Suppressor macrophage treated with lipopolysaccharide for 1 hour (primary cell): Measurements from ENCODE around the gene SSBP4.
A peak's percentile ranks its signal among the peaks of the same experiment; 100 is the strongest.

Source experiments
- DNase-seq, 3 donors: peaks; one replicate each; pipeline ENCODE4 v3.0.0-alpha.2; 2020 to 2022

The SSBP4 gene

DNA sequence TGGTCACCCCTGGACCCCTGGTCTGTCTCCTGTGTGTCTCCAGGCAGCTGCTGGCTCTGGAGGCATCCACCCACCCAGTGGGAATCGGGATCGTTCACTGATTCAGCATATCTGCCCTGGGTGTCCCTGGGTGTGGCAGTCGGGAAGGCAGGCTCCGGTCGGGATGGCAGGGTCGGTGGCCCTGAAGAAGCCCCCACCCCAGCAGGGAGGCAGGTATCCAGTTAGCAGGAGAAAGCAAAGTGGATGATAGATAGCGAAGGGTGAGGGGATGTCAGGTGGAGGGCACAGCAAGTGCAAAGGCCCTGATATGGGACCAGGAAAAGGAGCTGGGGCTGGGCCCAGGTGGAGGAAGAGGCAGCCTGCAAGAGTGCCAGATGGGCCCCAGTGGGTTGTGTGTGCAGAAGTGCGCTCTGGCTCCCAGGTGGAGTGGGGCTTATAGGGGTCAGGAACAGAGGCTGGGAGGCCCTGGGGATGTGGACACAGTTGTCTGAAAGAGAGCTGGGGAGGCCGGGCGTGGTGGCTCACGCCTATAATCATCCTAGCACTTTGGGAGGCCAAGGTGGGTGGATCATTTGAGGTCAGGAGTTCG, 2.3 kb downstream of the SSBP4 start:
- no peak for DNase-seq

DNA sequence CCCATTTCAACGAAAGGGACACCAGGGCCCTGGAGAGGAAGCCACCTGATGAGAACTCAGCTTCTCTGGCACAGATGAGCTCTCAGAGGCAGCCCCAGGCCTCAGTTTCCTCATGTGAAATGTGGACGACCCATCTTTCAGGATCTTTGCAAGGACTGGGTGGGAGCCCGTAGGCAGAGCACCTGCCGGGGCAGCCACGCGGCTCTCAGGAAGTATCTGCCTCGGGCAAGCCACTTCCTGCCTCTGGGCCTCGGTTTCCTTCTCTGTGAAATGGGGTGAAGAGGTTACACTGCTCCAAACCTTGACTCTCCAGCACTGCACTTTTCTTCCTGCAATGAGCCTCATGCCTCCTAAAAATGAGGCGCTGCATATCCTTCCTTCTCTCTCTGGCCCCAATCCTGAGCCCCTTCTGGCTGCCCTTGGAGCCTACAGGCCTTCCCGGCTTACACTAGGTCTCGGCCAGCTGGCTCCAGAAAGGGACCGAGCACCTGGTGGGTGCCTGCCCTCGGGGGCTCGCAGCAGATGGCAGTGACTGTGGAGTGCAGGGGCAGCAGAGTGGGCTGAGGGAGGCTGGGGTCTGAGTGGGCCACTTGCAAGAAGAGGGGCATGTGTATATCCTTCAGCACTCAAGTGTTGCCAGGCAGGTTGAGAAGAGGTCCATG, 3.5 kb downstream of the SSBP4 start:
- no peak for DNase-seq

DNA sequence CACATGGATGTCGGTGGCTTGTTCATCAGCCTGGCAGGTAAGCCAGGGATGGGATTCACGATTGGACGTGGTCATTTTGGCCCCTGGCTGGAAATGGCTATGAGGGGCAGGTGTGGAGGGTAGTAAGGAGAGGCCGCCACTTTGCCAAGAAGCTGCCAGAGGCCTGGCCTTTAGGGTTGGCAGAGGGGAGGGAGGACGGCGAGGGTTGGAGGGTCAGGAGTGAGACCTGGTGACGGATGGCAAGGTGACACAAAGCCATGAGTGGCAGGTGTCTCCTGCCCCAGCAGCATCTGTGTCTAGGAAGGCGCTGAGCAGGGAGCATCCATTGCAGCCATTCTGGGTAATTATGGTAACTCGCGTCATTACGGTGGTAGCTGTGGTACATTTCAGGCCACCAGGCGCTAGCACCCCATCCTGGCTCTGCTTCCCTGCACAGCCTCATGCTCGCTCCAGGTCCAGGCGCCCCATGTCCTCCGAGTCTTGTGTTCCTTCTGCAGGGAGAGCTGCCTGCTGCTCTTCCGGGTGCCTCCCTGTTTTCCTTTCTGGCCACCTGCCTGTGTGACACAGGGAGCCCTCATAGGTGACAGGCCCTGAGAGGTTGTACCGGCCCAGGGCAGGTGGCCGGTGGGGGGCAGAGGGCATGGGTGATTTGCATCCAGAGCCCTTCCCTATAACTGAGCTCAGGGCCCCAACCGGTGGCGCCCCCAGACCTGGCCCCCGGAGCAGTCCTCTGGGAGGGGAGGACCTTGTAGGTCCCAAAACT, 4.2 kb downstream of the SSBP4 start:
- no peak for DNase-seq

DNA sequence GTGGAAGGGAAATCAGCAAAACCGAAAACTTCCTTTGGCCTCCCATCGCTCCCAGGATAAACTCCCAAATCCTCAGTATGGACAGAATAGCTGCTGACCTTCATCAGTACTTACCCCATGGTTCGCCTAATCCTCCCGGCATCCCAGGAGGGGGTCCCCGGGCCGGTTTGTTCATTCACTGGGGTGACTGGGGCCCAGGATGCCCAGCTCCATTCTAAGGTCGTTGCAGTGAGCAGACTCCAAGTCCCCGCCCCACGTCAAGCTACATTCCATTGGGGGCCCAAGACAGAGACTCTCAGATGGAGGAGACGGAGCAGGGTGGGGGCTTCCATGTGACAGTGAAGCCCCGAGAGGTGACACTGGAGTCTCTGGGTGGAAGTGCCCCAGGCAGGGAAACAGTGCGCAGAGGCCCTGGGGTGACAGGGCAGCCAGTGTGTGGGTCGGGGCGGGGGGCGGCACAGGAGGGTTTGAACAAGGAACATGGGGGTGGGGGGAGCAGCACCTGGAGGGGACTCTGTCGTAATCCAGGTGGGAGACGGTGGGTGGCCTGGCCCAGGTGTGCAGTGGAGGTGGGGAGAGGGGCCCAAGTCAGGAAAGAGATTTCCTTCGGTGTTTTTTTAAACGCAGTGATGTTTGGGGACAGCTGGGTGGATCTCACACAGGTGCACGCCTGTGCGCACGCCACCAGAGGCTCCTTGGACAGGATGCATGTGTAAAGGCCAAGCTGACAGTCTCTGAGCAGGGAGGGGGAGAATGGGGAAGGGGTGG, 5.1 kb downstream of the SSBP4 start:
- no peak for DNase-seq

DNA sequence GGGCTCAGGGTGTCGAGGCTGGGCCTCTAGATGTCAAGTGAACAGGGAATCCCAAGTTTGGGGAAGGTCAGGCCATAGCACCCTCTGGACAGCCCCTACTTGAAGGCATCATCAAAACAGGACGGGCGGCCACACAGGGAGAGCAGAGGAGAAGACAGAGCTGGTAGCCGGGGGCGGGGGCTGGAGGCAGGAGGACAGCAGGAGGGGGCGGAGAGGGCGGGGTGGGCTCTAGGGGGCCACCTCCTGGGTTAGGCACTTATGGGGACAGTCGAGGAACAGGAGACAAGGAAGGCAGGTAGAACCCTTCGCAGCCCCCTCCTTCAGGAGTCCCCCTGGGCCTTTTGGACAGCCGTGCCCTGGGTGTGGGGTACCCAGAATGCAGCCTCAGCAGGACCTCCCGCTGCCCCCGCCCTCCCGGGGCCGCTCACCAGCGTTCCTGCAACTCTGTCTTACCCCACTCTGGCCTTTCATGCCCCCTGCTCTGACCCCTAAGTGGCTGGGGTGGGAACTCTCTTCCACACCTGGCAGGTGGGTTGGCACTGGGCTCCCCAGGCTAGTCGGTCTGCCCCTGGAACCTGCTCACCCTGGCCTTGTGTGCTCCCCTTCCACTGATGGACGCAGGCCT, 5.8 kb downstream of the SSBP4 start:
- no peak for DNase-seq

DNA sequence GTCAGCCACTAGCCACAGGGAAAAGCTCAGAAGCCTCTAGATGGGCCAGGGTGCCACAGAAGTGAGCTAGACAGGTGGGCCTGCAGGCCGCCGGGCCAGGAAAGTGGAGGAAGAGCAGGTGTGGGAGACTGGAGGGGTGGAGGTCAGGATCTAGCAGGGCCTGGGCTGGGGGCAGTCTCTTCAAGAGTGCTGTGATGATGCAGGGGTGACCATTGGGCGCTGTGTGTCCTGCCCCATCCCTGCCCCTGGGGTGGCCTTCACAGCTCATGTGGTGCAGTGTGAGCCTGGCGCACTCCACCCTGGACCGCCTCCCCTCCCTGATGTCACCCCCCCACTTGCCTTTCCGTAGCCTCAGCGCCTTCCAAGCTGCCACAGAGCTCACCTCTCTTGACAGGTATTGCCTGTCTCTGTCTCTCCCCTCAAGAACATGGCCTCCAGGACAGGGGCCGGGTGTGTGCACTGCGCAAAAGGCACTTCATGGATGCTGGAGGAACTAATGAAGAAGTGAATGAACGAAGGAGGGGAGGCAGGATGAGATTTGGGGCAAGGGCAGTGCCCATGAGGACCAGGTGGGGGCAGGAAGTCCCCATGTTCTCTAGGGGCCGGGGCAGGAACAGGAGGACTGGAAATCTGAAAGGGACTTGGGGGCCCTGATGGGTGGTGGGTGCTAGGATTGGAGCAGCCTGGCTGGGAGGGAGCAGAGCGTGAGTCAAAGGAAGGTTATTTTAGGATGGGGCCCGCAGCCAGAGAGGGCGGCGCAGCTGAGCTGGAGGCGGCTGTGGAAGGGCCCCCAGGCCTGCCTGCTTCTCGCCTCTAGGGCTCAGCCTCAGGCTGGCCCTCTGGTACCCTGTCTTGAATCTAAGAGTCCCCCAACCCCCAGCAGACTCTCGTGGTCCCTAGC, 6.6 kb downstream of the SSBP4 start:
- DNase-seq, result no peak

DNA sequence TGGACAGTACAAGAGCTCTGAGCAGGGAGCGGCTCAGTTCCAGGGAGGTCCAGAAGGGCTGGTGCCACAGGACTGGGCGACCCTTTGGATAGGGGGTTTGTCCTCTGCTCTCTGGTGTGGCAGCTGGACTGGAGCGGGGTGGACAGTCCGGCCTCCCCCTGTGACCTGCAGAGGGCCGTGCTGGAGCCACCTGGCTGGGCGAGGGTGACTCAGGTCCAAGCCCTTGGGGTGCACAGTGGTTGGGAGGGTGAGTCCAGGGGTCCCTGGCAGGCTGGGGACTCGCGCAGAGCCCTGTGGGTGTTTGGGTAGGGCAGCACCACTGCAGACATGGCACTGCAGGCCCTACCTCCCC, 7.2 kb downstream of the SSBP4 start:
- DNase-seq, result no peak

DNA sequence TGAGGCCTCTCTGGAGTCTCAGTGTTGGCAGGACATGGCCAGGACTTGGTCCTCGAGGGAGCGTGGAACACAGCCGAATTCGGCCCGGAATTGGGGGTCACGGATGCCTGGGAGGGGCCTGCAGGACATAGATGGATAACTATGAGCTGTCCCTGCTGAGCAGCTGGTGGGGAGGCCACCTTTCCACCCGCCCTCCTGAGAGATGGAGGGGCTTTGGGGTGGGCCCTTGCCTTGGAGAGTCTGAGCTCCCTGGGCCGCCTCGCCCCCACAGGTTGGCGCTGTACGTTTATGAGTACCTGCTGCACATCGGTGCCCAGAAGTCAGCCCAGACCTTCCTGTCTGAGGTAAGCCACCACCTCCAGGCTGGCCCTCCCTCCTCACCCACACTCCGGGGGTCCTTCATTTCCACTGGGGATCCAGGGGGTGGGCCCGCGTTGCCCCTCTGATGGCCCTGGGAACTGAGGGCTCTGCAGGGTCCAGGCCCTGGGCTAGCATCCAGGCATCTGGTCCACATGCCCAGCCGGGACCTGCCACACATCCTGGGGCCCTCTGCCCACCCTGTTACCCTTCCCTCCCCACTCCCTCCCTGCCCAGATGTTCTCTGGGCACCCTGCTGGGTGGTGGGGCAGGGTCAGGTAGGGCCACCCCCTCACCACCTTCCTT, 8.0 kb downstream of the SSBP4 start:
- no peak for DNase-seq

DNA sequence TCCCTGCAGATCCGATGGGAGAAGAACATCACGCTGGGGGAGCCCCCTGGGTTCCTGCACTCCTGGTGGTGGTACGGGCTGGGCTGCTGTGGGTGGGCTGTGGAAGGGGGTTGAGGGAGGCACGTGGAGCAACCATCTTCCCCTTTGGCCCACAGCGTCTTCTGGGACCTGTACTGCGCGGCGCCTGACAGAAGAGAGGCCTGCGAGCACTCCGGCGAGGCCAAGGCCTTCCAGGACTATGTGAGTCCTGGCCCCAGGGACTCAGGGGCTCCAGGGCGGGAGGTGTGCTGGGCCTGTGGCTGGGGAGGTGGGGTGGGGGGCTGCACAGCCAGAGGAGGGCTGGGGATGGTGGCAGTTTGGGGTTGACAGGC, 8.5 kb downstream of the SSBP4 start:
- no peak for DNase-seq

DNA sequence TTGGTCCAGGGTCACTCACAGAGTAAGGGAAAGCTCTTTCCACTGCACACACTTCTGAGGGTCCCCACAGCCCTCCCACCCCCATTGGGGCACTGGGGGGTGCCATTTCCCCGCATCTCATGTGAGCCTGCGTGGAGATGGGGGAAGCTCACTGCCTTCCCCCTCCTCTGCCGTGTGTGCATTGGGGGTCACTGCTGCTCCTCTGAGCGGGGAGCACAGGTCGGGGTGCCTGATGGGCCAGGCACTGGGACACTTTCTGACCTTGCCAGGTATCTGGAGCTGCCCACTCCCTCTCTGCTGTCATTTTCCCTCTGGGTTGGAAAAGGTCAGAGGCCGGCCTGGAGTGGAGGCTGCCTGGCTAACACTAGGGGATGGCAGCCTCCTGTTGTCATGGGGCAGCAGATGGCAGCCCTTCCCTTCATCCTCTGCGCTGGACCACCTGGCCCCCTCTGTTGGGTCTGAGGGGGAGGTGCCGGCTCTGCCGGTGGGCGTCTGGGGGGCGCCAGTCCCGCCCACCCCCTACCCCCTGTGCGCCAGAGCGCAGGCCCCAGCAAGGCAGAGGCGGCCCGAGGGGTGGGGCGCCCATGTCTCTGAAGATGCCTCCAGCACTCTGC, 9.1 kb downstream of the SSBP4 start:
- DNase-seq, result no peak

DNA sequence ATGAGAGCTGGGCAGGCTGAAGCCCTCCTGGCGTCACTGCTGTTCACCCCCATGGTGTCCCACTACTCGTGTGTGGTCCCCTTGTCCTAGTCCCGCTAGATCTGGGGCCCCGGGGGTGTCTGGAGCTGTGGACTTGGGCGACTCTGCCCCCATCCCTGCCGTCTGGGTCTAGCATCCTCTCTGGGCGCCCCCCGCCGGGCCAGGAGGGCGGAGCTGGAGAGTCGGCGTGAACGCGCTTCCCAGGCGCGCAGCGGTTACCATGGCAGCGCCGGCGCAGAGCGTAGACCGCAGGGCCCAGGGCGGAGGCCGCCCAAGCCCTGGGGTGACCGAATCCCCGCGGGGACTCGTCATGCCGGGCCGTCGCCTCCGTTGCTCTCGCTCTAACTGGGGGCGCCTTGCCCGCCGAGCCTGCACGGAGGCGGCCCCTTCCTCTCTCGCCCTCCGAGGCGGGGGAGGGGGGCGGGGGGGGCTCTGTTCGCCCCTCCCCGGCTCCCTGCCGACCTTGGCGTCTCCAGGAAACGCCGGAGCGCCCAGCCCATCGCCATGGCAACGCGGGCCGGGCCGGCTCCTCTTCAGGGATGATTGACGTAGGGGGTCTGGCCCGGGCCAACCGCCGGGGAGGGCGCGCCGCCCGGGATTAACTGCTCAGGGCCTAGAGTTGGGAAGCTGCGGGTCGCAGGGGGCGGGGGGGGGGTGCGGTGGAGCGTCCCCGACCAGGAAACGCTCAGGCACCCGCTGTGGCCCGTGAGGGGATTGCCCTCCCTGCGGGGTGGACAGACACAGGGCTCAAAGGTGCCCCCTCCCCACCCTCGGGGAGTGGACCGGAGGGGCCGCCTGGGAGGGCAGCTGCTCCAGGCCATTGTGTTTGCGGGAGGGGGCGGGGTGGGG, 9.8 kb downstream of the SSBP4 start:
- DNase-seq, result peak; percentile 75 to 86 (median 78)

DNA sequence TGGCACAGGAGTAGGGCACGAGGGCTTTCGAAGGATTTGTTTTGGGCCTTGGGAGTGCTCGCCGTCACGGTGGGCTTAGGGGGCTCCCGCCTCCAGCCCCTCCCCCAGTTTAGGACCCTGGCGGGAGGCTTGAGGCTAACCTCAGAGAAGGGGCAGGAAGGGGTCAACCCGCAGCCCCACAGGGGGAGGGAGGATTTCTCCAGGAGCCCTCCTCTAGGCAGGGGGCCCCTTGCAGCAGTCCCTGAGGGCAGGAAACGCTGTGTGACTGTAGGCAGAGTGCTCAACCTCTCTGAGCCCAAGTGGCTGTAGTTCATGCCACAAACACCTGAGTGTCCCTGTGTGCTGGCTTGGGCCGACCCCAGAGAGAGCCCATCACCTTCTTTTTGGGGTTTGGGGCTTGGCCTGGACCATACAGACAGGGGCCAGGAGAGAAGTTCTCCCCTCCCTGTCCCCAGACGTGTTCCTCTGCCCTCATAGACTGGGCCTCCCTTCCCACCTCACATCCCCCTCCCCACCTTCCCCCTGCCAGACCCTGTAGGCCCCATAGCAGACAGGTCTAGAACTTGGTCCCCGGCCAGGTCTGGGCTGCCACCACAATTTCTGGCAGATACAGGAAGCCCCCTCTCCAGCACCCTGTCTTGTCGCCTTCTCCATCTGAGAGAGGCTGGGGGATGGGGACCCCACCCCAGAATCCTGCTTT, 10.7 kb downstream of the SSBP4 start:
- DNase-seq, result no peak

DNA sequence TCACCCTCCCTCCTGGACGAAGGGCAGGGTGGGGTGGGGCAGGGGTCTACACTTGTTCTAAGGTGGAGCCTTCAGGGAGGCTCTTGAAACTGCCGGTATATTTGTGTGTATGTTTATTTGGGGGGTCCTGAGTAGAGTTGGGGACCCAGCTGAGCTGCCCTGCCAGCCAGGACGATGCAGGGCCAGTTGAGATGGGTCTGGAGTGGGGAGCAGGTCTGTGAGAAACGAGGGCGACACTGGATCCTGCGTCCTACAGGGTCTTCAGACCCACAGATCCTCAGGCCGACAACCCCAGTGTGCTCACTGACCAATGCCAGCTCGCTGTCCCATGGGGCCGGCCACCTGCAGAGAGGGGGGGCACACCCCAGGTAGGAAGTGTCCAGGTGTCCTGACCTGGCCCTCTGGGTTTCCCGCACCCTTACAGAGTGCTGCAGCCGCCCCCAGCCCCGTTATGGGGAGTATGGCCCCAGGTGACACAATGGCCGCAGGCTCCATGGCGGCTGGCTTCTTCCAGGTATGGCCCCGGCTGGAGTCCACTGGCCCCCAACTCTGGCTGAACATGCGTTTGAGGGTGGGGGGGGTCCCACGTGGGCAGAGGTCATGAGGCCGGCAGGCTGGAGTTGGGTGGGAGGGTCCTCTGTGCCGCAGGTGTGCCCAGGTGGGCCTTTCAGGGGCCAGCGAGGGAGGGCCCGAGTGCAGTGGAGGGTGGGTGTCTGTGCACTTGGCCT, 11.4 kb downstream of the SSBP4 start:
- no peak for DNase-seq

DNA sequence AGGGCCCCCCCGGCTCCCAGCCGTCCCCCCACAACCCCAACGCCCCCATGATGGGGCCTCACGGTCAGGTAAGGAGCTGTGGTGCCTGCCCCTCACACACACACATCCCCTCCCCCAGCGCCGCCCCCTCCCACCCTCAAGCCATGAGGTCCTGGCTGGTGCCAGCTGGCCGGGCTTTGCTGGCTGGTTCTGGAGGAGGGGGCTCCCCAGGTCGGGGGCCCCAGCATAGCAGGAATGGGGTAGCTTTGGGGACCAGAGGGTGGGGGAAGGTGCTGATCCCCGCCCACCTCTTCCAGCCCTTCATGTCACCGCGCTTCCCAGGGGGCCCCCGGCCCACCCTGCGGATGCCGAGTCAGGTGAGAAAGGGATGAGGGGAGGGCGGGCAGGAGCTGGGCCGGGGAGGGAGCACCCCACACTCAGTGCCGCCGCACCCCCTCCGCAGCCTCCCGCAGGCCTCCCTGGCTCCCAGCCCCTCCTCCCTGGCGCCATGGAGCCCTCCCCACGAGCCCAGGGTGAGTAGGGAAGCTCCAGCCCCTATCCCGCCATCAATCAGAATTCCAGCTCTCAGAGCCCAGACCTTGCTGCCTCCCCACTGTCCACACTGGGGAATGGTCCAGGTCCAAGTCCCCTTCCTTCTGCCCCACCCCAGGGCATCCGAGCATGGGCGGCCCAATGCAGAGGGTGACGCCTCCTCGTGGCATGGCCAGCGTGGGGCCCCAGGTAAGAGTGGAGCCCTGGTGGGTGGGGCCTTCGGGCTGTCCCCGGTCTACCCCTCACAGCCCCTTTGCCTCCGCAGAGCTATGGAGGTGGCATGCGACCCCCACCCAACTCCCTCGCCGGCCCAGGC, 12.4 kb downstream of the SSBP4 start:
- no peak for DNase-seq

DNA sequence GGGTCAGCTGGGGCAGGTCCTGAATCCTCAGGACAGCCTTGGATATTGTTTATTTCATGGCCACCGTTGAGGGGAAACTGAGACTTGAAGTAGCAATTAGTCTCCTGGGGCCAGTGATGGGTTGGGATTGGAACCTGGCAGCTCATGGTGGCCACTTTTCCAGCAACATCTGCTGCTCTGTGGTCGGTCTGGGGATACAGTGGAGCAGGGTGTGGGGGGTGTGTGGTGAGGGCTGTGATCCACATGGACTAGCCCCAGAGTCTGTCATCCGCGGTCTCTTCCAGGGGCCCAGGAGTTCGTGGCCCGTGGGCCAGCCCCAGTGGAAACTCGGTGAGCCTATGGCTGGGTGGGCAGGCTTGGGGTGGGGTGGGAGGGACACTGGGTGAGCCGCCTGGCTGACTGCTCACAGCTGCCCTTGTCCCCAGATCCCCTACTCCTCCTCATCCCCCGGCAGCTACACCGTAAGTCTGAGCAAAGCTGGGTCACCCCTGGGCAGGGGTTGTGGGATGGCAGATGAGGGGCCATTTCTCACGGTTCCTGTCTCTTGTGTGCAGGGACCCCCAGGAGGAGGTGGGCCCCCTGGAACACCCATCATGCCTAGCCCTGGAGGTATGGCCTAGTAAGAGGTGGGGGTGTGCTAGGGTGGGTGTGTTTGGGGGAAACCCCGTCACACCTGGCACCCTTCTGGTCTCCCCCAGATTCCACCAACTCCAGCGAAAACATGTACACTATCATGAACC, 13.2 kb downstream of the SSBP4 start:
- DNase-seq, result no peak

DNA sequence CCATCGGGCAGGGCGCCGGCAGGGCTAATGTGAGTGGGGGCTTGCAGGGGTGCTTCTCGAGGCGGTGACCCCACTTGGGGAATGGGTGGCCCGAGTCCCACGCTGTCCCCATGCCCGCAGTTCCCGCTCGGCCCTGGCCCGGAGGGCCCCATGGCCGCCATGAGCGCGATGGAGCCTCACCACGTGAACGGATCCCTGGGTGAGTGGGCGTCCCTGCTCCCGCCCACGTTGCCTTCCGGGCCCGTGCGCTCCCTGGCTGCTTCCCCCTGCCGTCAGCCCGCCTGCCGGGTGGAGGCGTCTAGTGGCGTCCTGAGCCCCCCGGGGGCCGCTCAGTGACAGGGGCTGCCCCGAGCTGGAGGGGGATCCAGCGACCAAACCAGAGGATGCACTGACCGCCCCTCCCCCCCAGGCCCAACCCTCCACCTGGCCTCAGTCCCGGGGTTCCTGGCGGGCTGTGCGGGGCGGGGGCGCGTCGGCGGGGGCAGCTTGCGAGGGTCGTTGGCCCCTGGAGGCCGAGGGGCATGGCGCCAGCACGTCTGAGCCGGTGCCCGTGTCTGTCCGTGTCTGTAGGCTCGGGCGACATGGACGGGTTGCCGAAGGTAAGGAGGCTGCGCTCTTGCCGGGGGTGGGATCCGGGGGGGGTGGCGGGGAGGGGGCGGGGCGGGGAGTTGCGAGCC, 14.0 kb downstream of the SSBP4 start:
- DNase-seq, result peak; percentile 60 to 80 (median 74)
